ENCODE measurements around the gene NLK. TPM values are rescaled to one million over a fixed set of nuclear protein-coding genes. Genes with fewer than 3 reads are reported as not detected.

Gene NLK
- total and polyA plus RNA-seq, 2 donors (not counting 3 experiments of a cell fraction or from before 2014, with no cell fraction given) = 23.8 to 34.2 TPM

GRCh38 chr17:28057731-28058246 is 15.3 kb downstream of the NLK start:
- H3K27me3 ChIP-seq (ENCODE audit: control insufficient read depth in 2 of 2, insufficient read depth in 2 of 2, low read length in 2 of 2) = no peaks in the 10 kb centered on the region
- no peaks in the 10 kb centered on the region for H3K9me3 ChIP-seq (replicated peaks; ENCODE audit: control insufficient read depth, insufficient read depth, low read length)
- H3K9me1 ChIP-seq (replicated peaks; ENCODE audit: control insufficient read depth, extremely low read depth, insufficient read depth, low read length) = peaks cover 2% of the 10 kb centered on the region
- FAIRE-seq (no peak), DNase-seq (ENCODE audit: low read depth, low spot score) (no peak)
- intact Hi-C loops (cut with micrococcal nuclease) (no loop called here), dilution Hi-C loops (cut with MboI; ENCODE audit: extremely low pct_ligation_motif_present, low sequenced_read_pairs) (no loop called here)
- ChIA-PET CTCF (interaction anchor here (3.8 kb wide), 1 partner anchor 10 kb away, joined by 12 read pairs; no protein-coding TSS in a partner anchor), POLR2A (no interaction called here)
- no peaks in the 10 kb centered on the region for H3K36me3 ChIP-seq (ENCODE audit: control insufficient read depth in 2 of 2, extremely low read depth in 1 of 2, insufficient read depth in 2 of 2, low read length in 2 of 2)
- BruUV-seq (replicated peaks) = no TSS peak
- H3K9ac ChIP-seq (replicated peaks; ENCODE audit: extremely low read depth, insufficient read depth, low read length) = no peak overlapping the region
- no peak overlapping the region for H3K27ac ChIP-seq (ENCODE audit: insufficient read depth, low read depth, low read length)
- TF ChIP-seq GATA2 (IDR thresholded peaks at IDR 0.05; ENCODE audit: insufficient read depth, insufficient read length, low read depth, low read length) (no peak), POLR2AphosphoS5 (IDR thresholded peaks at IDR 0.05; ENCODE audit: insufficient read depth, low read depth, low read length) (no peak), MYC (IDR thresholded peaks at IDR 0.05; ENCODE audit: low read depth, low read length) (no peak), EZH2 (IDR thresholded peaks at IDR 0.05; ENCODE audit: borderline replicate concordance, low read depth, low read length, severe bottlenecking) (no peak), FOS (IDR thresholded peaks at IDR 0.05; ENCODE audit: borderline replicate concordance, insufficient read depth, low read length) (no peak), POLR2A (IDR thresholded peaks at IDR 0.05; ENCODE audit: low read depth, low read length) (no peak), JUN (IDR thresholded peaks at IDR 0.05; ENCODE audit: borderline replicate concordance, insufficient read depth, insufficient read length, low read depth) (no peak)
- TF ChIP-seq, protein P1, sequence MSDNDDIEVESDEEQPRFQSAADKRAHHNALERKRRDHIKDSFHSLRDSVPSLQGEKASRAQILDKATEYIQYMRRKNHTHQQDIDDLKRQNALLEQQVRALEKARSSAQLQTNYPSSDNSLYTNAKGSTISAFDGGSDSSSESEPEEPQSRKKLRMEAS (IDR thresholded peaks at IDR 0.05; ENCODE audit: insufficient read depth, insufficient read length) = no peak
- TF ChIP-seq, protein P2, sequence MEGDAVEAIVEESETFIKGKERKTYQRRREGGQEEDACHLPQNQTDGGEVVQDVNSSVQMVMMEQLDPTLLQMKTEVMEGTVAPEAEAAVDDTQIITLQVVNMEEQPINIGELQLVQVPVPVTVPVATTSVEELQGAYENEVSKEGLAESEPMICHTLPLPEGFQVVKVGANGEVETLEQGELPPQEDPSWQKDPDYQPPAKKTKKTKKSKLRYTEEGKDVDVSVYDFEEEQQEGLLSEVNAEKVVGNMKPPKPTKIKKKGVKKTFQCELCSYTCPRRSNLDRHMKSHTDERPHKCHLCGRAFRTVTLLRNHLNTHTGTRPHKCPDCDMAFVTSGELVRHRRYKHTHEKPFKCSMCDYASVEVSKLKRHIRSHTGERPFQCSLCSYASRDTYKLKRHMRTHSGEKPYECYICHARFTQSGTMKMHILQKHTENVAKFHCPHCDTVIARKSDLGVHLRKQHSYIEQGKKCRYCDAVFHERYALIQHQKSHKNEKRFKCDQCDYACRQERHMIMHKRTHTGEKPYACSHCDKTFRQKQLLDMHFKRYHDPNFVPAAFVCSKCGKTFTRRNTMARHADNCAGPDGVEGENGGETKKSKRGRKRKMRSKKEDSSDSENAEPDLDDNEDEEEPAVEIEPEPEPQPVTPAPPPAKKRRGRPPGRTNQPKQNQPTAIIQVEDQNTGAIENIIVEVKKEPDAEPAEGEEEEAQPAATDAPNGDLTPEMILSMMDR (IDR thresholded peaks at IDR 0.05; ENCODE audit: extremely low read depth in 1 of 2, insufficient read depth in 1 of 2, low read depth in 1 of 2, low read length in 2 of 2) = no peak
- H3K4me3 ChIP-seq (replicated peaks in 1 of 3; ENCODE audit: insufficient read depth in 1 of 3, low read depth in 1 of 3, low read length in 3 of 3) = no peak overlapping the region
- no peak overlapping the region for H3K4me2 ChIP-seq (ENCODE audit: insufficient read depth, low read length)
- H3K4me1 ChIP-seq (ENCODE audit: control insufficient read depth, extremely low read depth, insufficient read depth, low read length) = no peaks in the 10 kb centered on the region
- no peak overlapping the region for H2AFZ ChIP-seq (ENCODE audit: low read depth, low read length)
- peaks cover 83% of the 10 kb centered on the region for H3K79me2 ChIP-seq (ENCODE audit: control insufficient read depth, insufficient read depth, low read length)
- H4K20me1 ChIP-seq (replicated peaks; ENCODE audit: control insufficient read depth, extremely low read depth, insufficient read depth, low read length) = peaks cover 6% of the 10 kb centered on the region

All from endothelial cell of umbilical vein (primary cell).